PC-3 (cell line): ENCODE data around the gene PTH2.

ENCODE experiments used
- EZH2 ChIP-seq: fragments of 300-600 bp; sonication (generic); IDR thresholded peaks from one replicate; pipeline ENCODE4 v1.6.1; 2017; ENCODE audit warnings: antibody characterized with exemption, mild to moderate bottlenecking, low read length; ENCODE audit not compliant: unreplicated experiment
- TF ChIP-seq, protein P1 (sequence below): fragments of 300-600 bp; sonication (generic); conservative IDR thresholded peaks from 2 replicates; pipeline ENCODE4 v1.5.1; 2017; ENCODE audit warnings: antibody characterized with exemption, low read depth, mild to moderate bottlenecking, low read length

GRCh38 chr19:49421039-49421877 is 2.0 kb downstream of the PTH2 start:
- TF ChIP-seq, protein P1, sequence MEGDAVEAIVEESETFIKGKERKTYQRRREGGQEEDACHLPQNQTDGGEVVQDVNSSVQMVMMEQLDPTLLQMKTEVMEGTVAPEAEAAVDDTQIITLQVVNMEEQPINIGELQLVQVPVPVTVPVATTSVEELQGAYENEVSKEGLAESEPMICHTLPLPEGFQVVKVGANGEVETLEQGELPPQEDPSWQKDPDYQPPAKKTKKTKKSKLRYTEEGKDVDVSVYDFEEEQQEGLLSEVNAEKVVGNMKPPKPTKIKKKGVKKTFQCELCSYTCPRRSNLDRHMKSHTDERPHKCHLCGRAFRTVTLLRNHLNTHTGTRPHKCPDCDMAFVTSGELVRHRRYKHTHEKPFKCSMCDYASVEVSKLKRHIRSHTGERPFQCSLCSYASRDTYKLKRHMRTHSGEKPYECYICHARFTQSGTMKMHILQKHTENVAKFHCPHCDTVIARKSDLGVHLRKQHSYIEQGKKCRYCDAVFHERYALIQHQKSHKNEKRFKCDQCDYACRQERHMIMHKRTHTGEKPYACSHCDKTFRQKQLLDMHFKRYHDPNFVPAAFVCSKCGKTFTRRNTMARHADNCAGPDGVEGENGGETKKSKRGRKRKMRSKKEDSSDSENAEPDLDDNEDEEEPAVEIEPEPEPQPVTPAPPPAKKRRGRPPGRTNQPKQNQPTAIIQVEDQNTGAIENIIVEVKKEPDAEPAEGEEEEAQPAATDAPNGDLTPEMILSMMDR: no peak
- peak; percentile 81 for TF ChIP-seq EZH2
